Karpas-422 (cell line): ENCODE results near the gene TNS3. TPM values are rescaled to one million over a fixed set of nuclear protein-coding genes. Genes with fewer than 3 reads are reported as not detected.

ENCODE experiments used
- DNase-seq: peaks from one replicate; pipeline ENCODE4 v3.0.0-alpha.2; 2015
- H2AFZ ChIP-seq: fragments of 200-600 bp; sonication (generic); 2 replicates; pipeline ENCODE4 v1.6.1; 2014; ENCODE audit warnings: antibody characterized with exemption, low read length, mixed read lengths
- H3K27ac ChIP-seq: fragments of 200-600 bp; sonication (generic); 2 replicates; pipeline ENCODE4 v1.5.1; 2014; ENCODE audit warnings: mild to moderate bottlenecking, low read length, moderate library complexity
- H3K27me3 ChIP-seq: fragments of 200-600 bp; sonication (generic); 2 replicates; pipeline ENCODE4 v1.6.1; 2014; ENCODE audit warnings: low read length, mixed read lengths
- H3K36me3 ChIP-seq: fragments of 200-600 bp; sonication (generic); 2 replicates; pipeline ENCODE4 v1.6.1; 2014; ENCODE audit warnings: low read length, mixed read lengths; ENCODE audit not compliant: insufficient read depth
- H3K4me1 ChIP-seq: fragments of 200-600 bp; sonication (generic); 2 replicates; pipeline ENCODE4 v1.6.1; 2014; ENCODE audit warnings: mild to moderate bottlenecking, low read length, mixed read lengths
- H3K4me2 ChIP-seq: fragments of 200-600 bp; sonication (generic); 2 replicates; pipeline ENCODE4 v1.6.1; 2014; ENCODE audit warnings: low read length, low read depth, mild to moderate bottlenecking; ENCODE audit not compliant: poor library complexity, severe bottlenecking
- H3K4me3 ChIP-seq: fragments of 200-600 bp; sonication (generic); 2 replicates; pipeline ENCODE4 v1.5.1; 2014; ENCODE audit warnings: mild to moderate bottlenecking, antibody characterized with exemption, low read length, mixed read lengths
- H3K79me2 ChIP-seq: fragments of 200-600 bp; sonication (generic); 2 replicates; pipeline ENCODE4 v1.6.1; 2014; ENCODE audit warnings: mild to moderate bottlenecking, low read length, mixed read lengths
- H3K9ac ChIP-seq: fragments of 200-600 bp; sonication (generic); 2 replicates; pipeline ENCODE4 v1.6.0; 2014; ENCODE audit warnings: low read length
- H3K9me2 ChIP-seq: fragments of 200-600 bp; sonication (generic), shearing (Covaris generic); replicated peaks from 2 replicates; pipeline ENCODE4 v1.6.0; 2014; ENCODE audit warnings: mild to moderate bottlenecking, low read length, moderate library complexity; ENCODE audit not compliant: insufficient read depth
- H3K9me3 ChIP-seq: fragments of 300-700, 200-600 bp; sonication (generic); 2 replicates; pipeline ENCODE4 v1.6.1; 2014; ENCODE audit warnings: low read length, mixed read lengths
- H4K20me1 ChIP-seq: fragments of 200-600 bp; sonication (generic); 2 replicates; pipeline ENCODE4 v1.6.1; 2014; ENCODE audit warnings: mild to moderate bottlenecking, antibody characterized with exemption, low read length, low read depth; ENCODE audit not compliant: insufficient read depth
- total RNA-seq: library from RNA; depleted of rRNA; stranded (reverse); fragments of >200 nt; shearing (Covaris generic); gene quantifications from 2 replicates; pipeline ENCODE4 v1.2.3, GENCODE V29; 2014; ENCODE audit warnings: low replicate concordance

The TNS3 gene
- total RNA-seq, 1 experiment from 2014 or later: 56.6 TPM

GRCh38 chr7:47540387-47541350 is 41.2 kb downstream of the TNS3 start:
- Histone ChIP-seq H3K4me2 (no peak overlapping the region), H3K9me3 (no peaks in the 10 kb centered on the region), H3K9me2 (no peaks in the 10 kb centered on the region), H3K27me3 (no peaks in the 10 kb centered on the region), H3K36me3 (no peaks in the 10 kb centered on the region), H3K4me1 (peaks cover 21% of the 10 kb centered on the region), H3K9ac (no peak overlapping the region), H4K20me1 (0 out of 2 replicates have a peak, but pooled peaks cover 11% of the 10 kb centered on the region), H3K4me3 (no peak overlapping the region), H3K27ac (no peak overlapping the region), H3K79me2 (peaks cover 97% of the 10 kb centered on the region), H2AFZ (no peak overlapping the region)
- no peak for DNase-seq

GRCh38 chr7:47540053-47540386 is 41.9 kb downstream of the TNS3 start:
- 0 out of 2 replicates have a peak, but pooled peaks cover 11% of the 10 kb centered on the region for H4K20me1 ChIP-seq
- H2AFZ ChIP-seq: no peak overlapping the region
- H3K4me1 ChIP-seq: peaks cover 23% of the 10 kb centered on the region
- DNase-seq: no peak
- H3K79me2 ChIP-seq: peaks cover 97% of the 10 kb centered on the region
- no peak overlapping the region for H3K4me3 ChIP-seq
- no peak overlapping the region for H3K4me2 ChIP-seq
- H3K9ac ChIP-seq: no peak overlapping the region
- no peaks in the 10 kb centered on the region for H3K9me3 ChIP-seq
- H3K9me2 ChIP-seq: no peaks in the 10 kb centered on the region
- no peak overlapping the region for H3K27ac ChIP-seq
- H3K36me3 ChIP-seq: 0 out of 2 replicates have a peak, but pooled peaks cover 4% of the 10 kb centered on the region
- no peaks in the 10 kb centered on the region for H3K27me3 ChIP-seq

- Histone ChIP-seq H3K79me2 (peaks cover 97% of the 10 kb centered on the region), H3K36me3 (0 out of 2 replicates have a peak, but pooled peaks cover 5% of the 10 kb centered on the region), H3K9ac (no peak overlapping the region), H3K9me2 (no peaks in the 10 kb centered on the region), H3K27me3 (no peaks in the 10 kb centered on the region), H3K4me2 (no peak overlapping the region), H3K4me3 (no peak overlapping the region), H3K9me3 (no peaks in the 10 kb centered on the region), H4K20me1 (0 out of 2 replicates have a peak, but pooled peaks cover 11% of the 10 kb centered on the region), H3K27ac (no peak overlapping the region), H2AFZ (no peak overlapping the region), H3K4me1 (peaks cover 22% of the 10 kb centered on the region)
- no peak for DNase-seq
Measured at GRCh38 chr7:47539398-47540052, 42.4 kb downstream of the TNS3 start.

- Histone ChIP-seq H3K79me2 (peaks cover 97% of the 10 kb centered on the region), H3K9ac (no peak overlapping the region), H3K27me3 (no peaks in the 10 kb centered on the region)
Measured at GRCh38 chr7:47538846-47539311, 43.0 kb downstream of the TNS3 start.

GRCh38 chr7:47537716-47538675 is 43.9 kb downstream of the TNS3 start:
- Histone ChIP-seq H3K4me2 (no peak overlapping the region), H3K4me3 (no peak overlapping the region), H3K9me2 (no peaks in the 10 kb centered on the region), H4K20me1 (0 out of 2 replicates have a peak, but pooled peaks cover 3% of the 10 kb centered on the region), H2AFZ (no peak overlapping the region), H3K79me2 (peaks cover 95% of the 10 kb centered on the region), H3K9ac (no peak overlapping the region), H3K9me3 (no peaks in the 10 kb centered on the region), H3K27me3 (no peaks in the 10 kb centered on the region), H3K4me1 (peaks cover 14% of the 10 kb centered on the region), H3K36me3 (0 out of 2 replicates have a peak, but pooled peaks cover 5% of the 10 kb centered on the region), H3K27ac (no peak overlapping the region)
- no peak for DNase-seq

More at GRCh38 chr7:47538846-47539311, 43.0 kb downstream of the TNS3 start:
- H3K9me3 ChIP-seq: no peaks in the 10 kb centered on the region
- no peak overlapping the region for H2AFZ ChIP-seq
- no peaks in the 10 kb centered on the region for H3K9me2 ChIP-seq
- H4K20me1 ChIP-seq: 0 out of 2 replicates have a peak, but pooled peaks cover 8% of the 10 kb centered on the region
- no peak overlapping the region for H3K27ac ChIP-seq
- H3K4me3 ChIP-seq: no peak overlapping the region
- no peak overlapping the region for H3K4me2 ChIP-seq
- DNase-seq: no peak
- H3K36me3 ChIP-seq: 0 out of 2 replicates have a peak, but pooled peaks cover 5% of the 10 kb centered on the region
- peaks cover 16% of the 10 kb centered on the region for H3K4me1 ChIP-seq

GRCh38 chr7:47536661-47537611 is 45.0 kb downstream of the TNS3 start:
- peaks cover 93% of the 10 kb centered on the region for H3K79me2 ChIP-seq
- no peaks in the 10 kb centered on the region for H3K27me3 ChIP-seq
- DNase-seq: no peak
- 0 out of 2 replicates have a peak, but pooled peaks cover 5% of the 10 kb centered on the region for H3K36me3 ChIP-seq
- H3K4me2 ChIP-seq: no peak overlapping the region
- no peaks in the 10 kb centered on the region for H3K9me2 ChIP-seq
- H3K9ac ChIP-seq: no peak overlapping the region
- H3K9me3 ChIP-seq: no peaks in the 10 kb centered on the region
- H2AFZ ChIP-seq: no peak overlapping the region
- H3K4me3 ChIP-seq: no peak overlapping the region
- H3K4me1 ChIP-seq: peaks cover 21% of the 10 kb centered on the region
- H3K27ac ChIP-seq: no peak overlapping the region
- H4K20me1 ChIP-seq: 0 out of 2 replicates have a peak, but pooled peaks cover 3% of the 10 kb centered on the region
